Hindlimb muscle (tissue), 1 donor: ENCODE data around the gene BABAM2. TPM values are rescaled to one million over a fixed set of nuclear protein-coding genes. Genes with fewer than 3 reads are reported as not detected.
A peak's percentile ranks its signal among the peaks of the same experiment; 100 is the strongest.

Source experiments
- DNase-seq: peaks from one replicate; pipeline ENCODE4 v3.0.0-alpha.2; 2013
- polyA plus RNA-seq: library from polyadenylated mRNA; unstranded; fragments of 120-200 nt; gene quantifications from one replicate; pipeline ENCODE4 v1.2.1, GENCODE V29; 2013; ENCODE audit not compliant: insufficient read length

BABAM2 gene
- polyA plus RNA-seq, 1 donor, result 26.4 TPM

DNA sequence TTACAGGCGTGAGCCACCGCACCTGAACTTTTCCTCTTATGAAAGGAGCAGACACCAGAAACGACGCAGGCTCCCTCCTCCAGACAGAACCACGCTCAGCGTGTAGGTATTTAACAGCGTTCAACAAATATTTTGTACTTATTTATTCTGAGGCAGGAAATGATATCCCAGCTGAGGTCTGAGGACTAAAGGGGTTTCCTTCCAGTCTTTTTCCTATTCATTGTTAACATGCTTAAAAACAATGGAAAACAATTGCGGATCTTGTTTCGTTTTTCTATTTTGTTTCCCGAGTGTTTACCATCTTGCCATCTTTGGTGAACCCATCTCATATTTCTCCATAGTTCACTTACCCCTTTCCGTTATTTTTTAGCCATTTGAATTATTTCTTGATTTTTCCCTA, 458.4 kb downstream of the BABAM2 start:
- DNase-seq, result no peak

GRCh38 chr2:28349546-28350165, 459.1 kb downstream of the BABAM2 start:
- no peak for DNase-seq

- no peak for DNase-seq
Observed at GRCh38 chr2:28350196-28350595, 459.7 kb downstream of the BABAM2 start.

GRCh38 chr2:28350791-28351285, 460.3 kb downstream of the BABAM2 start:
- no peak for DNase-seq

- DNase-seq, result no peak
Observed at GRCh38 chr2:28351621-28352020, 461.1 kb downstream of the BABAM2 start.

DNA sequence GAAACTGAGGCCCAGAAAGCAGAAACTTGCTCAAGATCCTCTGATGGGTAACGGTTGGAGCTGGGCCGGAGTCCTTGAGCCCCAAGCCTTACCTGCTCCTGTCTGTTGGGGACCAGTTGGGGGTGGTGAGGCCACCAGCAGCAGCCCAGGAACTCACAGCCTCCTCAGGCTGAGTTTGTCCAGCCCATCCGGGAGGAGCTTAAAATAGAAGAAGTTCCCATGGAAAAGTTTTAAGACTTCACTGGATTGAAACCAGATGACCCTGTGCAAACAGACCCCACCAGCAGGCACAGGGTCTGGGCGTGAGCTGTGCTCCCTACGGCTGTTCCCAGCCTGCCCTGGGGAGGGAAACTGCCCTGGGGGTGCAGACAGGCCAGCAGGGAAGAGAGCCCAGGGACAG, 461.6 kb downstream of the BABAM2 start:
- no peak for DNase-seq

GRCh38 chr2:28352610-28353195, 462.2 kb downstream of the BABAM2 start:
- DNase-seq, result no peak

- no peak for DNase-seq
Observed at GRCh38 chr2:28354920-28355520, 464.5 kb downstream of the BABAM2 start.

DNA sequence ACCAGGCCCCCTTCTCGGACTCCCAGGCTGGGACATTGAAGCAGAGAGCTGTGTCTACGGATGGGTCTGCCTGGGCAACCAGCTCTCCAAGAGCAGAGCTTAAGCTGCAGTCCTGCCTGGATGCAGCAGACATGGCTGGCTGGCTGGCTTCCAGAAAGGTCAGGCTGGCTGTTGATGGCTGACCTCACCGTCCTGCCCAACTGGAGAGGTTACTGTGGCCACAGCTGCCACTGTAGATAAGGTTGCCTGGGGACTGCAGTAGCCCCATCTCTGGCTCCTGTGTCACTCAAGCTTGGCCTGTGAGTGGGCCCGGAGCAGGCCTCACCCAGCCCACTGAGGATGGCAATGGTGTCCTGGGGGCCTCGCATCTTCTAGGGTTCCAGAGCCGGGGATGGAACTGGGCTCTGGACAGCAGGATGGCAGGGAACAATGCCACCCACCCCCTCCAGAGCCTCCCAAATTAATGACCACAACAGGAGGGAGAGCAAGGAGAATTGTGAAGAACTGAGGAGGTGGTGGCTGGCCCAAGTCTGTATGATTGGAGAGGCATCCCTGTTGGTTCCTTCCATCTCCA, 465.1 kb downstream of the BABAM2 start:
- no peak for DNase-seq

- DNase-seq, result peak; percentile 85
Observed at GRCh38 chr2:28356095-28356911, 465.8 kb downstream of the BABAM2 start.

- no peak for DNase-seq
Observed at GRCh38 chr2:28357055-28357454, 466.5 kb downstream of the BABAM2 start.

- no peak for DNase-seq
Observed at GRCh38 chr2:28357948-28358667, 467.6 kb downstream of the BABAM2 start.

GRCh38 chr2:28358668-28359201, 468.2 kb downstream of the BABAM2 start:
- no peak for DNase-seq

GRCh38 chr2:28359222-28360057, 468.9 kb downstream of the BABAM2 start:
- no peak for DNase-seq

DNA sequence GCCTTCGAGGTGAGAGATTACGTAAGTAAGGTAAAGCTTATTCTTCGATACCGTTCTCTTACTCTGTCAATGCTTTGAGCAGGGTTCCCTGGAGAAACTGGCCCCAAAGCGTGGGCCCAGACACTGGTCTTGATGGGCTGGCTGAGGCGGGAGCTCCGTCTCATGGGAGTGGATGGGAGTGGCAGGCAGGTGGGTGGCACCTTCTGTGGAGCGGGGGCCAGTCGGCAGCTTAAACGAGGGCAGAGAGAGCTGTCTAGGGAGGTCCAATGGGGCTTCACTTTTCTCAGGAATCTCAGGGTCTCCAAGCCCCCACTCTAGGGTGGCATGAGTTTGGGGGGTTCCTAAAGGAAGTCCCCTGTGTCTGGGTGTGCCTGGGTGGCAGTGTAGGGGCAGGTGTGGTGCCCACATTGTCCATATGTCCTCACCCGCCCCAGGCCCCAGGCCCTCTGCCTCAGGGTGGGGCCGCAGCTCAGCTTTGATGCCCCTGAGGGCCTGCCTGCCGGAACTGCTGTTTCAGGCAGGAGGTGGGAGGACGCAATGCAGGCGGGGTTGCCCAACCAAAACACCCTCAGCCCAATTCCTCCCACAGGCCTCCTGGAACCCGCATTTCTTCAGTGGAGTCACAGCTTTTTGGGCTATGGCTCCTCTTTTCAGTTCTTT, 469.7 kb downstream of the BABAM2 start:
- no peak for DNase-seq

DNA sequence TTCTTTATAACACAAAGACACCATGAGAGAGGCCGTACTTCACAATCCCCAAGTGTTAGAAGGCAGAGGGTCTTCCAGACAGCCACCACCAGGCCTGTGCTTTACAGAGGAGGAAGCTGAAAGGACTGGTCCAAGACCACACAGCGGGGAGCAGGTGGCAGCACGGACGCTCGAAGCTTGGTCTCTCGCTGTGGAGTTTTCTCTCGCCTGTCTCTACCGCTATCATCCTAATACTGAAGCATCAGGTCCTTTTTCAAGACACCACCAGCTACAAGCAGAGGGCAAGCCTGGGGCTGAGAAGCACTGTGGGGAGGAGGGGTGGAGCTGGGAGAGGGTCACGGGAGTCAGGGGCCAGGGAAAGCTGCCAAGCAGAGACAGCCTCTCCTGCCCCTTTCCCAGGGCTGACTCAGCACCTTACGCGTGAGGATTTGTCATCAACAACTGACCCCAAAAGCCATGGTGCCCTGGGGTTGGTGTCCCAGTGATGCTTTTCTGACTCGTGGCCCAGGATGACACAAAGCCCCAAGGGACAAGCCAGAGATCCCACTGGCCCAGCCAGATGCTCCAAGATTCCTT, 470.3 kb downstream of the BABAM2 start:
- DNase-seq, result no peak

- no peak for DNase-seq
Observed at GRCh38 chr2:28361991-28362710, 471.6 kb downstream of the BABAM2 start.

GRCh38 chr2:28362991-28363521, 472.5 kb downstream of the BABAM2 start:
- DNase-seq, result no peak

DNA sequence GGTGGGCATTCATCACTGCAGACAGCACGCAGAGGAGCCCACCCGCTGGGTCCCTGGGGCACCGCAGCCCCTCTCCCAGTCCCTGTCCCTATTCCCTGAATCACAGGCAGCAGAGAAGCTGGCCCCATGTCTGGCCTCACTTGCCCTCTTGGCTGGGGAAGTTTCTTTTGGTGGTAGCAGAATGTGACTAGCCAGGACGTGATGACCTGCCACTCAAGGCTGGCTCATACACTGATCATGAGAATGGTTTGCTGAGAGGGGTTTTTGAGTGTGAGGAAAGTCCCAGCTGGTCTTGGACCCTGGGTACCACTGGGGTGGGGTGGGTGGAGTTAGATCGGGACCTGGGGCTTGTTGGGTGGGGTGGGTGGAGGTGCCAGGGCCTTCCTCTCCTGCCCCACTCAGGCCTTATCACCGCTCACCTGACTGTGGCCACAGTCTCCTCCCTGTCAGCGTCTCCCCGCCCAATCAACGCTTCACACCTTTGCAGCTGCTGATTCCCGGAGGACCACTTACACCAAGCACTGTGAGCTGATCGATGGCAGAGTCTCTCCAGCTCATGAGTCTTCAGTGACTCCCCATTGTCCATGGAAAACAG, 473.3 kb downstream of the BABAM2 start:
- DNase-seq, result no peak
